ENCODE measurements around the gene BCL2L12. TPM values are rescaled to one million over a fixed set of nuclear protein-coding genes. Genes with fewer than 3 reads are reported as not detected.

The BCL2L12 gene
- total and polyA plus RNA-seq, 2 donors (not counting 3 experiments of a cell fraction or from before 2014, with no cell fraction given): 49.8 to 58.5 TPM

DNA sequence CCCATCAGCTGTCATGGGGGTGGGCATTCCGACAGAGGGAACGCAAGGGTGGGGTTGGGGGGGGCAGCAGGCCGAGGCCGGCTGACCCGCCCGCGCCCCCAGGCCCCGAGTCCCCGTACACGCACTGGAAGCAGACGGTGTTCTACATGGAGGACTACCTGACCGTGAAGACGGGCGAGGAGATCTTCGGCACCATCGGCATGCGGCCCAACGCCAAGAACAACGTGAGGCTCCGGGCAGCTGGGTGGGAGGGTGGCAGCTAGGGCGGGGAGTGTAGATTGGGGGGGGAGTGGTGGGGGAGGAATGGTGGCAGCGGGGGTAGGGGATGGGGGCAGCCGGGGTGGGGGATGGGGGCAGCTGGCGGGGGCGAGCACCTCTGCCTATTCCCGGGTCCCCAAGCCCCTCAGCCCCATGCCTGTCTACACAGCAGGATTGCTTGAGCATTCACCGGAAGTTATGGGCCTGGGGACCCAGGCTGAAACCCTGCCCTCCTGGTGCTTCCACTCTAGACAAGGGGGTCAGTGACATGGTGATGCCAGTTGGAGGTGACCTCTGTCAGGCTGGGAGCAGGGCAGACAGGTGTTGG lies 20.9 kb downstream of the BCL2L12 start:
- H2AFZ ChIP-seq (ENCODE audit: low read depth, low read length): no peak overlapping the region
- no peak overlapping the region for H3K9ac ChIP-seq (replicated peaks; ENCODE audit: extremely low read depth, insufficient read depth, low read length)
- FAIRE-seq: no peak
- no peak for DNase-seq (ENCODE audit: low read depth, low spot score)
- H3K27ac ChIP-seq (ENCODE audit: insufficient read depth, low read depth, low read length): no peak overlapping the region
- CTCF ChIA-PET: no interaction called here
- peaks cover 8 to 34% of the 10 kb centered on the region in 2 experiments for H3K36me3 ChIP-seq (ENCODE audit: control insufficient read depth in 2 of 2, extremely low read depth in 1 of 2, insufficient read depth in 2 of 2, low read length in 2 of 2)
- no peaks in the 10 kb centered on the region for H4K20me1 ChIP-seq (replicated peaks; ENCODE audit: control insufficient read depth, extremely low read depth, insufficient read depth, low read length)
- intact Hi-C loops (cut with micrococcal nuclease): loop anchor here (5.0 kb wide), 1 partner anchor 121 kb away; no protein-coding TSS in a partner anchor
- POLR2A ChIA-PET: no interaction called here
- BruUV-seq (replicated peaks): no TSS peak
- no peak overlapping the region for H3K4me3 ChIP-seq (replicated peaks in 1 of 3; ENCODE audit: insufficient read depth in 1 of 3, low read depth in 1 of 3, low read length in 3 of 3)
- H3K9me1 ChIP-seq (replicated peaks; ENCODE audit: control insufficient read depth, extremely low read depth, insufficient read depth, low read length): no peaks in the 10 kb centered on the region
- dilution Hi-C loops (cut with MboI; ENCODE audit: extremely low pct_ligation_motif_present, low sequenced_read_pairs): no loop called here
- no peaks in the 10 kb centered on the region for H3K27me3 ChIP-seq (ENCODE audit: control insufficient read depth in 2 of 2, insufficient read depth in 2 of 2, low read length in 2 of 2)
- no peak overlapping the region for H3K4me2 ChIP-seq (ENCODE audit: insufficient read depth, low read length)
- TF ChIP-seq MAX (IDR thresholded peaks at IDR 0.05; ENCODE audit: insufficient read depth, insufficient read length): no peak
- no peak for TF ChIP-seq JUN (IDR thresholded peaks at IDR 0.05; ENCODE audit: borderline replicate concordance, insufficient read depth, insufficient read length, low read depth)
- TF ChIP-seq EZH2 (IDR thresholded peaks at IDR 0.05; ENCODE audit: borderline replicate concordance, low read depth, low read length, severe bottlenecking): no peak
- TF ChIP-seq FOS (IDR thresholded peaks at IDR 0.05; ENCODE audit: borderline replicate concordance, insufficient read depth, low read length): no peak
- no peak for TF ChIP-seq GATA2 (IDR thresholded peaks at IDR 0.05; ENCODE audit: insufficient read depth, insufficient read length, low read depth, low read length)
- no peak for TF ChIP-seq POLR2AphosphoS5 (IDR thresholded peaks at IDR 0.05; ENCODE audit: insufficient read depth, low read depth, low read length)
- TF ChIP-seq, protein P1, sequence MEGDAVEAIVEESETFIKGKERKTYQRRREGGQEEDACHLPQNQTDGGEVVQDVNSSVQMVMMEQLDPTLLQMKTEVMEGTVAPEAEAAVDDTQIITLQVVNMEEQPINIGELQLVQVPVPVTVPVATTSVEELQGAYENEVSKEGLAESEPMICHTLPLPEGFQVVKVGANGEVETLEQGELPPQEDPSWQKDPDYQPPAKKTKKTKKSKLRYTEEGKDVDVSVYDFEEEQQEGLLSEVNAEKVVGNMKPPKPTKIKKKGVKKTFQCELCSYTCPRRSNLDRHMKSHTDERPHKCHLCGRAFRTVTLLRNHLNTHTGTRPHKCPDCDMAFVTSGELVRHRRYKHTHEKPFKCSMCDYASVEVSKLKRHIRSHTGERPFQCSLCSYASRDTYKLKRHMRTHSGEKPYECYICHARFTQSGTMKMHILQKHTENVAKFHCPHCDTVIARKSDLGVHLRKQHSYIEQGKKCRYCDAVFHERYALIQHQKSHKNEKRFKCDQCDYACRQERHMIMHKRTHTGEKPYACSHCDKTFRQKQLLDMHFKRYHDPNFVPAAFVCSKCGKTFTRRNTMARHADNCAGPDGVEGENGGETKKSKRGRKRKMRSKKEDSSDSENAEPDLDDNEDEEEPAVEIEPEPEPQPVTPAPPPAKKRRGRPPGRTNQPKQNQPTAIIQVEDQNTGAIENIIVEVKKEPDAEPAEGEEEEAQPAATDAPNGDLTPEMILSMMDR (IDR thresholded peaks at IDR 0.05; ENCODE audit: extremely low read depth in 1 of 2, insufficient read depth in 1 of 2, low read depth in 1 of 2, low read length in 2 of 2): no peak
- TF ChIP-seq MYC (IDR thresholded peaks at IDR 0.05; ENCODE audit: low read depth, low read length): no peak
- TF ChIP-seq POLR2A (IDR thresholded peaks at IDR 0.05; ENCODE audit: low read depth, low read length): no peak
- no peaks in the 10 kb centered on the region for H3K9me3 ChIP-seq (replicated peaks; ENCODE audit: control insufficient read depth, insufficient read depth, low read length)
- peaks cover 7% of the 10 kb centered on the region for H3K79me2 ChIP-seq (ENCODE audit: control insufficient read depth, insufficient read depth, low read length)
- peaks cover 39% of the 10 kb centered on the region for H3K4me1 ChIP-seq (ENCODE audit: control insufficient read depth, extremely low read depth, insufficient read depth, low read length)

Measured in endothelial cell of umbilical vein (primary cell).